Right cardiac atrium (tissue), 5 donors: ENCODE data around the gene MEGF8. TPM values are rescaled to one million over a fixed set of nuclear protein-coding genes. Genes with fewer than 3 reads are reported as not detected.
A peak's percentile ranks its signal among the peaks of the same experiment; 100 is the strongest.
"Not testable (repeated sequence)": the region's sequence is repeated elsewhere in the genome, so short reads cannot be mapped to it uniquely, and the experiment has no call there.

ENCODE experiments used
- ATAC-seq, 2 donors: fragments of 200-7000 bp; cut with Tn5 transposase; one replicate each; pipeline versions ENCODE4 v1.8.0 to v1.9.1; 2020; ENCODE audit warnings: moderate library complexity in 2 of 2, mild to moderate bottlenecking in 1 of 2
- DNase-seq, 3 donors: peaks; one replicate each; pipeline ENCODE4 v3.0.0-alpha.2; 2020
- H3K27ac ChIP-seq: one replicate; pipeline ENCODE4 v1.5.1; 2013; ENCODE audit warnings: mild to moderate bottlenecking, low read length, control low read depth, moderate library complexity
- H3K27me3 ChIP-seq: one replicate; pipeline ENCODE4 v1.6.1; 2013; ENCODE audit not compliant: control insufficient read depth, insufficient read depth
- H3K4me1 ChIP-seq: one replicate; pipeline ENCODE4 v1.6.1; 2013; ENCODE audit warnings: low read length; ENCODE audit not compliant: control insufficient read depth, insufficient read depth
- H3K4me3 ChIP-seq: one replicate; pipeline ENCODE4 v1.5.1; 2013; ENCODE audit warnings: low read length, control low read depth
- H3K9me3 ChIP-seq: one replicate; pipeline ENCODE4 v1.6.1; 2013; ENCODE audit warnings: low read length; ENCODE audit not compliant: control insufficient read depth
- WGBS: extraction: QIAGEN DNeasy Blood & Tissue Kit; methylation state at CpG from one replicate; pipeline ENCODE4 v1.1.7; 2013; 5-methylcytosine and 5-hydroxymethylcytosine counted together
- intact Hi-C, 4 donors: fragments of 100-400 bp; cut with DNase I; formaldehyde crosslinking; loops; one replicate each; pipeline versions ENCODE4 v1.11.0 to v1.14.0; 2022 to 2023
- polyA plus RNA-seq: library from polyadenylated mRNA; stranded (reverse); fragments of 200-250 nt; gene quantifications from one replicate; pipeline ENCODE4 v1.2.3, GENCODE V29; 2013
- total RNA-seq, 4 donors: library from RNA; stranded (reverse); fragmentation: NEBNext Ultra II Directional; extraction: Animal tissue kit (Norgen Biotek cat#: 25700); gene quantifications; one replicate each; pipeline ENCODE4 v1.2.1, GENCODE V29; 2021
- donor health status: healthy with polysubstance abuse.
- donor health status: DM: no; HTN: yes; CAD: no.
- donor health status: DM: no; HTN: no; CAD: no.
- donor health status: DM: no; HTN: yes; CAD: no; lungs with severe emphysema.
- donor health status: DM: yes; HTN: yes; CAD: no.

Gene MEGF8
- total and polyA plus RNA-seq, 5 donors: 28.6 to 36.3 (median 31.7) TPM

DNA sequence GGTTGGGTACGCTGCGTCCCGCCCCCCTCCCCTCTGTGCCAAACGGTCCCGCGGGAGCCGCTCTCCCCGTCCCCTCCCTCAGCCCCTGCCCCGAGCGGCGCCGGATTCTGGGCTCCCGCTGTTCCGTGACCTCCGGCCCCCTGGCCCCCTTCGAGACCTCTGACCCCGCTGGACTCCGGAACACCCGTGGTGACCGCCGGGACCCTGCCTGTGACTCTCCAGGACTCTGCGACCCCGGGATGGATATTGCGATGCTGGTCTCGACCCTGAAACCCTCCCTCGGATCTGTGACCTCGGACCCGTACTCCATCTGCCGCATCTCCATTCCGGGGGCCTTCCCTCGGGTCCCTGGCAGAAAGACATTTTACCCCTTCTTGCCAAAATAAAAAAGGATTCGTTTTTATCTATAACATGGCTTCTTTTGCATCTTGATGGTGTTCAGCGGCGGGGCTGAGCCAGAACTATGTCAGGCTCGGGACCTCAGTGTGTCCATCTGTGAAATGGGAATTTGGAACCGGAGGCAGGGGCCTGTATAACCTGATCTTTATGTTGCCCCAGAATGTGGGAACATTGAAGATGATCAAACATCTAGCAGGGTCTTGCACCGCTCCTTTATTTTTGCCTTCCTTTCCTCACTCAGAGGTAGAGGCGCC is 654 bp upstream of the MEGF8 start:
- peak overlapping the region; percentile 11 for H3K4me3 ChIP-seq
- DNase-seq (peak in 1 of 3 donors; percentile 65), ATAC-seq (no peak)
- H3K27ac ChIP-seq: no peak overlapping the region
- no peaks in the 10 kb centered on the region for H3K9me3 ChIP-seq
- no peaks in the 10 kb centered on the region for H3K4me1 ChIP-seq
- WGBS: 2% methylated on average over 38 of the region's 38 CpGs
- no peaks in the 10 kb centered on the region for H3K27me3 ChIP-seq
- intact Hi-C loops: loop anchor here in 2 of 4 donors (2.0 to 5.0 kb wide), 2 partner anchors 192 kb away; partner anchors contain the start of gene POU2F2 (in 2 of the 2)

DNA sequence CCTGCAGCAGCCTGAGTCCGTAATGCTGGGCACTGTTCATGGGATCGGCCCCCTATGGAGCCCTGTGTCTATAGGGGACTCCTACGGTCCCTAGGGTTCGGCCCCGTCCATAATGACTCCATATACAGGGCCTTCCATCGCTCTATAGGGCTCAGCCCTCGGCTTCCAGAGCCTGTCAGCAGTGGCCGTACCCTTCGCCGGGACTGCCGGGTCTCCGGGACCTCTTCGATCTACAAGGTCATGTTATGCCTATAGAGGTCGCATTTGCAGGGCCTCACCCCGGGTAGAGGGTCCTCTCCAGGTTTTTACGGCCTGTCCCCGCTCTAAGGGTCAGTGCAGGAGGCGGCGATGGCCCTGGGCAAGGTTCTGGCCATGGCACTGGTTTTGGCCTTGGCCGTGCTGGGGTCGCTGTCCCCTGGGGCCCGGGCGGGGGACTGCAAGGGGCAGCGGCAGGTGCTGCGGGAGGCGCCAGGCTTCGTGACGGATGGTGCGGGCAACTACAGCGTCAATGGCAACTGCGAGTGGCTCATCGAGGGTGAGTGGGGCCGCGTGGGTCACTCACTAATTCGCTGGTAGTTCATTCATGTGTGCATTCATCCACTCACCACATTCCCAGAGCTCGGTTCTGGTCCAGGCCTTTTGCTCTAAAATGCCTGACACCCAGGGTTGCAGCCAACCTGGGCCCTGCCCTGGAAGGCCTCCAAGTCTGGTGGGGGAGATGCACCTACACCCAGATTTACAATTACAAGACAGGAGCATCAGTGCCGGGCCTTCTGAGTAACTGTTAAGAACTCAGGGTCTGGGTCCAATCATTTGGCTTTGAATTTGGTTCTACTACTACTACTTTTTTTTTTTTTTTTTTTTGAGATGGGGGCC is 699 bp downstream of the MEGF8 start:
- DNase-seq (peak in 2 of 3 donors; percentile 60 to 74), ATAC-seq (peak; percentile 3 to 14)
- WGBS: 4% methylated on average over 37 of the region's 37 CpGs
- H3K27ac ChIP-seq: peak overlapping the region; percentile 23
- no peaks in the 10 kb centered on the region for H3K9me3 ChIP-seq
- peak overlapping the region; percentile 61 for H3K4me3 ChIP-seq
- H3K4me1 ChIP-seq: no peaks in the 10 kb centered on the region
- H3K27me3 ChIP-seq: no peaks in the 10 kb centered on the region
- intact Hi-C loops: loop anchor here in 2 of 4 donors (2.0 to 5.0 kb wide), 2 partner anchors 193 to 194 kb away; partner anchors contain the start of gene POU2F2 (in 2 of the 2)

DNA sequence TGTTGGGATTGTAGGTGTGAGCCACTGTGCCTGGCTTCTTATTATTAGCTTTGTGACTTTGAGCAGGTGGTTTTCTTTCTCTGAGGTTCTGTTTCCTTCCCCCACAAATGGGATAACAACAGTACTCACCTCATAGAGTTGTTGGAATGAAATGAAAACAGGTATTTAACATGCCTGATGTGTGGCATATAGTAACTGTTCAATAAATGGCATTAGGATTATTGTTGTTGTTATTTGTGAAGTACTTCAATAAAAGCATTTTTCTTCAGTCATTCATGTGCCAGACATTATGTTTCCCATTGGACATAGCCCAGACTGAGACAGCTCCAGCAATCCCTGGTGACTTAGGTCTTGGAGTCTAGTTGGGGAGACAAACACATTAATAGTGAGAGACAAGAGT is 1.5 kb downstream of the MEGF8 start:
- ATAC-seq (no peak), DNase-seq (peak in 1 of 3 donors; percentile 1)
- intact Hi-C loops: loop anchor here in 1 of 4 donors (5.0 kb wide), 1 partner anchor 195 kb away; the partner anchor contains the start of gene POU2F2
- Histone ChIP-seq H3K27ac (no peak overlapping the region), H3K27me3 (no peaks in the 10 kb centered on the region), H3K4me1 (no peaks in the 10 kb centered on the region), H3K9me3 (no peaks in the 10 kb centered on the region), H3K4me3 (no peak overlapping the region)

DNA sequence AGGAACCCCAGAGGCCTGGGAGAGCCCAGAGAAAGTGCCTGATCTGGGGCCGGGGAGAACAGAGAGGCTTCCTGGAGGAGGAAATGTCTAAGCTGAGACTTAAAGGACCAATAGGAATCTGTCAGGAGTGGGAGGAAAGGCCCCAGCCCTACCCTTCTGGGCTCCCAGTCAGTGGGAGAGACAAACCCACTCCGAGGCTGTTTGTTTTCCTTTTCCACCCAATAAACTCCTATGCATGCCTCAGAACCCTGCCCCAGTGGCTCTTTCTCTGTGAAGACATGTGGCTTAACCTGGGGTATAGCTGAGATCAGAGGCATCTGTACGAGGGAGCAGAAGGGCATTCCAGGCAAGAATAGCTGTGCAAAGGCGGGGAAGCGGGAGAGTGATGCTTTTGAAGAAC is 1.9 kb downstream of the MEGF8 start:
- no peak overlapping the region for H3K27ac ChIP-seq
- no peak for ATAC-seq
- WGBS: 85% methylated on average over 5 of the region's 5 CpGs
- DNase-seq: peak in 1 of 3 donors; percentile 5
- no peaks in the 10 kb centered on the region for H3K27me3 ChIP-seq
- H3K4me3 ChIP-seq: no peak overlapping the region
- intact Hi-C loops: loop anchor here in 1 of 4 donors (5.0 kb wide), 1 partner anchor 195 kb away; the partner anchor contains the start of gene POU2F2
- H3K9me3 ChIP-seq: no peaks in the 10 kb centered on the region
- no peaks in the 10 kb centered on the region for H3K4me1 ChIP-seq

DNA sequence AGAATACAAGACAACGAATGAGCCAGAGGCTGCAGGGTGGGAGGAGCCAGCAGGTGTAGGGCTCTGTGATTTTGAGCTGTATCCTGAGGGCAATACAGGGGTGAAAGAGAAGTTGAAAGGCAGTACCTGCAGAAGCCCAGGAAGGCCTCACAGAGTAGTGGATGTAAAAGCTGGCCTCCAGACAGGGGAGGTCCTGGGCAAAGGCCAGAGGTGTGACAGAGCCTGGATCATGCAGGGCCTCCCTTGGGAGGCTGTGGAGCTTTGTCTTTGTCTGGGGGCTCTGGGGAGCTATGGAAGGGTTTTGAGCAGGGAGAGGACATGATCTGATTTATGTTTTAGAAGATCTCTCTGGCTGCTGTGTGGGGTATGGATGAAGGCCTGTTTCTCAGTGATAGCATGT is 2.7 kb downstream of the MEGF8 start:
- no peaks in the 10 kb centered on the region for H3K4me1 ChIP-seq
- H3K4me3 ChIP-seq: no peak overlapping the region
- no peak overlapping the region for H3K27ac ChIP-seq
- intact Hi-C loops: loop anchor here in 1 of 4 donors (5.0 kb wide), 1 partner anchor 196 kb away; the partner anchor contains the start of gene POU2F2
- H3K27me3 ChIP-seq: no peaks in the 10 kb centered on the region
- DNase-seq (peak in 1 of 3 donors; percentile 5), ATAC-seq (no peak)
- WGBS: 69% methylated on average over 1 of the region's 1 CpG
- no peaks in the 10 kb centered on the region for H3K9me3 ChIP-seq

DNA sequence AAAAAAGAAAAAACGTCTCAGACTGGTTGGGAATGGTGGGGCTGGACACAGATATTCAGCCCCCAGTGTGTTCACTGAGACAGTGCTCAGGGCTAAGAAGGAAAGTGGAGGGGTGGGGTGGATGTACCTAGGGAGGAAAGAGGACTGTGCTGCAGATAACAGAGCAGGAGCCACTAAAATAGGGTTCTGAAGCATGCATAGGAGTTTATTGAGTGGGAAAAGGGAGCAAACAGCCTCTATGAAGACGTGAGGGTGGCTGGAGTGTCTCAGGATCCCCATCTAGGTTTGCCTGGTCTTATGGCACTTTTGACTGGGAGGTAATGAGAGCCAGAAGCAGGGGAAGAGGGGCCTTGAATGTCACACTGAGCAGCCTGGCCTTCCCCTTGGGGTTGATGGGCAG is 3.4 kb downstream of the MEGF8 start:
- intact Hi-C loops: loop anchor here in 1 of 4 donors (5.0 kb wide), 1 partner anchor 197 kb away; the partner anchor contains the start of gene POU2F2
- whole genome bisulfite sequencing: 67% methylated on average over 2 of the region's 2 CpGs
- H3K4me3 ChIP-seq: no peak overlapping the region
- H3K27ac ChIP-seq: no peak overlapping the region
- ATAC-seq (no peak), DNase-seq (peak in 1 of 3 donors; percentile 9)
- no peaks in the 10 kb centered on the region for H3K9me3 ChIP-seq
- no peaks in the 10 kb centered on the region for H3K27me3 ChIP-seq
- no peaks in the 10 kb centered on the region for H3K4me1 ChIP-seq

DNA sequence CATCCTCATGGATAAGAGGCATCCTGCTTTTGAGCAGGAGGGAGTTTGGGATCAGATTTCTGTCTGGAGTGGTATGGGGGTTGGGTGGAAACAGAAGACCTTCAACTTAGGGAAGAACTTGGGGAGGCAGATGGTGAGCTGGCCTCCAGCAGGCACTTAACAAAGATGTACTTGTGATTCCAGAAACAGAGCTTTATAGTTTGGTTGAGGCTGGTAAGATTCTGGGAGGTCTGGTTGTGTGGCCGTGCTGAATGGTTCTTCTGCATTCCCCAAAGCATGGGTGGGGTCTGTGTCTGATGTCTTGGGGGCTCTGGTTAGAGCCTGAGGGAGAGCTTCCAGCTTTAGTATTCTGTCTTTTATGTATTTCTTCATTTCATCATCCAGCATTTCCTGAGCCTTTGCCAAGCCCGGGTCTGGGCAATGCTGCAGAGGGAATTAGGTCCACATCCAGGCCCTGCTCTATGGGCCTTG is 4.8 kb downstream of the MEGF8 start:
- ATAC-seq (no peak), DNase-seq (peak in 1 of 3 donors; percentile 37)
- no peaks in the 10 kb centered on the region for H3K4me1 ChIP-seq
- WGBS: 44% methylated on average over 2 of the region's 2 CpGs
- intact Hi-C loops: no loop called here
- no peak overlapping the region for H3K4me3 ChIP-seq
- no peak overlapping the region for H3K27ac ChIP-seq
- H3K27me3 ChIP-seq: no peaks in the 10 kb centered on the region
- H3K9me3 ChIP-seq: no peaks in the 10 kb centered on the region

DNA sequence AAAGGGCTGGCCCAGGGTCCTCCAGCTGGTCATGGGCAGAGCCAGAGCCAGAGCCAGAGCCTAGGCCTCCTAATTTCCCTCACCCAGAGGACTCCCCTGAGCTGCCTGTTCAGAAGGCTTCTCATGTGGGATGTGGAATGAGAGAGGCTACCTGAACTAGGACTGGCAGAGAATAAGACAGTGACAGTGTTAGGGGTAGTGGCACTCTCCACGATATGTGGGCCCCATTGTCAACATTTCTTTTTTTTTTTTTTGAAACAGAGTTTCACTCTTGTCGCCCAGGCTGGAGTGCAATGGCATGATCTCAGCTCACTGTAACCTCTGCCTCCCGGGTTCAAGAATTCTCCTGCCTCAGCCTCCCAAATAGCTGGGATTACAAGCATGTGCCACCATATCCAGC is 5.9 kb downstream of the MEGF8 start:
- H3K27me3 ChIP-seq, H3K4me3 ChIP-seq, H3K27ac ChIP-seq, H3K4me1 ChIP-seq, ATAC-seq, intact Hi-C loops, H3K9me3 ChIP-seq: not testable (repeated sequence)
- WGBS: 79% methylated on average over 3 of the region's 3 CpGs
- DNase-seq: peak in 1 of 3 donors; percentile 24

DNA sequence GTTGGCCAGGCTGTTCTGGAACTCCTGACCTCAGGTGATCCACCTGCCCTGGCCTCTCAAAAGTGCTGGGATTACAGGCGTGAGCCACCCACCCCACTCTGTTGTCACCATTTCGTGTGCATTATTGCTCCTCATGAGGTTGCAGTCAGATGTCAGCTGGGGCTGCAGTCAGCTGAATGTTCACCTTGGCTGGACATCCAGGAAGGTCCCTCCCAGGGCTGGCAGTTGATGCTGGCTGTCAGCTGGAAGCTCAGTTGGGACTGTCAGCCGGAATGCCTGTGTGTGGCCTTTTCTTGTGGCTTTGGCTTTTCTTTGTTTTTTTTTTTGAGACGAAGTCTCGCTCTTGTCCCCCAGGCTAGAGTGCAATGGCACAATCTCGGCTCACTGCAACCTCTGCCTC is 6.6 kb downstream of the MEGF8 start:
- H3K27ac ChIP-seq: no peak overlapping the region
- DNase-seq: peak in 1 of 3 donors; percentile 45
- no peaks in the 10 kb centered on the region for H3K4me1 ChIP-seq
- H3K27me3 ChIP-seq: no peaks in the 10 kb centered on the region
- intact Hi-C loops: no loop called here
- no peaks in the 10 kb centered on the region for H3K9me3 ChIP-seq
- 86% methylated on average over 6 of the region's 6 CpGs for WGBS
- H3K4me3 ChIP-seq: no peak overlapping the region
- no peak for ATAC-seq

DNA sequence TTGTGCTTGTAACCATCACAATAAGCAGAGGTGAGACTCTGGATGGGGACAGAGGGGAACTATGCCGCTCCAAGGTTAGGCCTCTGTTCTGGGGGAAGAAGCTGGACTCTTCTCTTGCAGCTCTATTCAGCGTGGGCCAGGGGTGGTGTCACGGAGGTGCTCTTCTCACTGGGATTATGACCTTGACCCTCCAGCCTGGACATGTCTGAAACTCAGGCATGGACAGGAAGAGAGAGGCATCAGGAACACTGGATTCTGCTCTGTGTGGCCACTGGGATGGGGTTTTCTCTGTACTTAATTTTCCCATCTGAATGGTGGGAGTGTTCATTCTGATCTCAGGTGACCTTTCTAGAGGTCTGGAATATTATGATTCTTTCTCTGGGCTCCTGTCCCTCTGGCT is 7.6 kb downstream of the MEGF8 start:
- no peak overlapping the region for H3K4me3 ChIP-seq
- no peak for DNase-seq
- H3K27me3 ChIP-seq: no peaks in the 10 kb centered on the region
- H3K9me3 ChIP-seq: no peaks in the 10 kb centered on the region
- H3K27ac ChIP-seq: no peak overlapping the region
- no peak for ATAC-seq
- no peaks in the 10 kb centered on the region for H3K4me1 ChIP-seq
- 89% methylated on average over 3 of the region's 3 CpGs for WGBS
- intact Hi-C loops: no loop called here
